ENCODE data around the gene MBOAT1. TPM values are rescaled to one million over a fixed set of nuclear protein-coding genes. Genes with fewer than 3 reads are reported as not detected.

MBOAT1 gene
- total and polyA plus RNA-seq, 2 of the 13 experiments (the other 11 are each of a cell fraction or from before 2014, with no cell fraction given), result not detected

- H3K4me1 ChIP-seq (ENCODE audit: insufficient read depth, low read length), result peaks cover 7% of the 10 kb centered on the region; the same call in 1 of the 2 replicates
- 34% methylated on average over 10 of the region's 10 CpGs for WGBS (ENCODE audit: low lambda C conversion rate)
- ATAC-seq (no peak), FAIRE-seq (no peak), DNase-seq (ENCODE audit: low spot score) (no peak)
- no TSS peak for BruUV-seq (replicated peaks)
- H3K36me3 ChIP-seq (replicated peaks in 1 of 2; ENCODE audit: control insufficient read depth in 1 of 2, insufficient read depth in 2 of 2, low read length in 2 of 2), result no peaks in the 10 kb centered on the region
- H3K4me2 ChIP-seq (ENCODE audit: low read depth, low read length), result no peak overlapping the region
- H3K27ac ChIP-seq (ENCODE audit: extremely low read length, insufficient read depth, low read length), result no peak overlapping the region
- H3K9ac ChIP-seq (ENCODE audit: insufficient read depth, low read depth, low read length), result no peak overlapping the region
- H3K27me3 ChIP-seq (ENCODE audit: control insufficient read depth in 1 of 2, insufficient read depth in 2 of 2, low read length in 2 of 2), result no peaks in the 10 kb centered on the region
- H2AFZ ChIP-seq (ENCODE audit: low read length), result no peak overlapping the region
- TF ChIP-seq FOXO4 (CRISPR knock-in tag; conservative IDR thresholded peaks at IDR 0.05) (0 out of 2 replicates have a peak, but pooled peaks have one; percentile 47), MAFG (CRISPR knock-in tag; IDR thresholded peaks at IDR 0.05) (no peak)
- no peaks in the 10 kb centered on the region for H3K9me3 ChIP-seq (ENCODE audit: low read length)
- ChIA-PET POLR2A (no interaction called here), CTCF (ENCODE audit: low intra/inter-chr PET ratio, low total read pairs) (no interaction called here)
- intact Hi-C loops (cut with micrococcal nuclease; ENCODE audit: unreplicated experiment) (no loop called here), in situ Hi-C loops (cut with HindIII; ENCODE audit: extremely low pct_ligation_motif_present, low pct_unique_long_range_greater_than_20kb) (no loop called here)
- H4K20me1 ChIP-seq (ENCODE audit: insufficient read depth, low read length), result no peaks in the 10 kb centered on the region
- H3K4me3 ChIP-seq (replicated peaks in 1 of 3; ENCODE audit: insufficient read depth in 1 of 3, low read depth in 2 of 3, low read length in 3 of 3), result no peak overlapping the region
- no peaks in the 10 kb centered on the region for H3K79me2 ChIP-seq (ENCODE audit: insufficient read depth, low read length)
Observed at GRCh38 chr6:20237677-20238460, 25.6 kb upstream of the MBOAT1 start.

- Histone ChIP-seq H2AFZ (ENCODE audit: low read length) (no peak overlapping the region), H3K79me2 (ENCODE audit: insufficient read depth, low read length) (no peaks in the 10 kb centered on the region), H3K4me3 (replicated peaks in 1 of 3; ENCODE audit: insufficient read depth in 1 of 3, low read depth in 2 of 3, low read length in 3 of 3) (no peak overlapping the region), H3K4me1 (ENCODE audit: insufficient read depth, low read length) (peaks cover 7% of the 10 kb centered on the region; the same call in 1 of the 2 replicates), H3K27ac (ENCODE audit: extremely low read length, insufficient read depth, low read length) (no peak overlapping the region), H3K9ac (ENCODE audit: insufficient read depth, low read depth, low read length) (no peak overlapping the region), H3K36me3 (replicated peaks in 1 of 2; ENCODE audit: control insufficient read depth in 1 of 2, insufficient read depth in 2 of 2, low read length in 2 of 2) (no peaks in the 10 kb centered on the region), H3K9me3 (ENCODE audit: low read length) (no peaks in the 10 kb centered on the region), H3K4me2 (ENCODE audit: low read depth, low read length) (no peak overlapping the region), H4K20me1 (ENCODE audit: insufficient read depth, low read length) (no peaks in the 10 kb centered on the region), H3K27me3 (ENCODE audit: control insufficient read depth in 1 of 2, insufficient read depth in 2 of 2, low read length in 2 of 2) (no peaks in the 10 kb centered on the region)
- ATAC-seq (peak; percentile 61), FAIRE-seq (no peak), DNase-seq (ENCODE audit: low spot score) (no peak)
- 50% methylated on average over 2 of the region's 2 CpGs for WGBS (ENCODE audit: low lambda C conversion rate)
- intact Hi-C loops (cut with micrococcal nuclease; ENCODE audit: unreplicated experiment) (no loop called here), in situ Hi-C loops (cut with HindIII; ENCODE audit: extremely low pct_ligation_motif_present, low pct_unique_long_range_greater_than_20kb) (no loop called here)
- no TSS peak for BruUV-seq (replicated peaks)
- ChIA-PET POLR2A (no interaction called here), CTCF (ENCODE audit: low intra/inter-chr PET ratio, low total read pairs) (no interaction called here)
- TF ChIP-seq PAXIP1 (CRISPR knock-in tag; conservative IDR thresholded peaks at IDR 0.05), result peak; percentile 48; the same call in 1 of the 2 replicates
- peak; percentile 30; the same call in 1 of the 2 replicates for TF ChIP-seq HNF4A (CRISPR knock-in tag; IDR thresholded peaks at IDR 0.05)
- TF ChIP-seq ZBTB46 (CRISPR knock-in tag; IDR thresholded peaks at IDR 0.05; ENCODE audit: borderline replicate concordance), result no peak
Observed at GRCh38 chr6:20236909-20237600, 24.8 kb upstream of the MBOAT1 start.

All from HepG2 (cell line).